DMS79 treated with DMSO at 0.1 percent for 48 hours (cell line): ENCODE data around the gene POLA2.
"Not testable (repeated sequence)": the region's sequence is repeated elsewhere in the genome, so short reads cannot be mapped to it uniquely, and the experiment has no call there.

ENCODE experiments used
- DNase-seq: peaks from one replicate; lab custom pipeline; 2025; lab: John Stamatoyannopoulos, UW

The POLA2 gene

DNA sequence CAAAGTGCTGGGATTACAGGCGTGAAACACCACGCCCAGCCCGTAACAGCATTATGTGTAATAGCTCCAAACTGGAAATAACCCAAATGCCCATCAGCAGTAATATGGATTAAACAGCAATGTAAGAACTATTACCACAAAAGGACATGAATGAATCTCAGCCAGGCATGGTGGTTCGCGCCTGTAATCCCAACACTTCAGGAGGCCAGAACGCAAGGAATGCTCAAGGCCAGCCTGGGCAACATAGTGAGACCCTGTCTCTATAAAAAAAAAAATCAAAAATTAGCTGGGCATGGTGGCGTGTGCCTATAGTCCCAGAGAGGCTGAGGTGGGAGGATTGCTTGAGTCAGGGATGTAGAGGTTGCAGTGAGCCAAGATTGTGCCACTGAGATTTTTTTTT is 68.8 kb downstream of the POLA2 start:
- DNase-seq: no peak

DNA sequence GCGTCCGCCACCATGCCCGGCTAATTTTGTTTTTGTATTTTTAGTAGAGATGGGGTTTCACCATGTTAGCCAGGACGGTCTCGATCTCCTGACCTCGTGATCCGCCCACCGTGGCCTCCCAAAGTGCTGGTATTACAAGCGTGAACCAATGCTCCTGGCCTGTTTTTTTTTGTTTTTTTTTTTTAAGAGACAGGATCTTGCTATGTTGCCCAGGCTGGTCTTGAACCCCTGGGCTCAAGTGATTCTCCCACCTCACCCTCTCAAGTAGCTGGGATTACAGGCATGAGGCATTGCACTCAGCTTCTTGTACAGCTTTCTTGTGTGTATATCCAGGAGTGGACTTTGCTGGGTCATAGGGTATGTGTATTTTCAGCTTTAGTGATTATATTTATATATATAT is 70.8 kb downstream of the POLA2 start:
- DNase-seq: not testable (repeated sequence)

- peak; percentile 63 for DNase-seq
Observed at GRCh38 chr11:65334696-65335295, 73.0 kb downstream of the POLA2 start.

DNA sequence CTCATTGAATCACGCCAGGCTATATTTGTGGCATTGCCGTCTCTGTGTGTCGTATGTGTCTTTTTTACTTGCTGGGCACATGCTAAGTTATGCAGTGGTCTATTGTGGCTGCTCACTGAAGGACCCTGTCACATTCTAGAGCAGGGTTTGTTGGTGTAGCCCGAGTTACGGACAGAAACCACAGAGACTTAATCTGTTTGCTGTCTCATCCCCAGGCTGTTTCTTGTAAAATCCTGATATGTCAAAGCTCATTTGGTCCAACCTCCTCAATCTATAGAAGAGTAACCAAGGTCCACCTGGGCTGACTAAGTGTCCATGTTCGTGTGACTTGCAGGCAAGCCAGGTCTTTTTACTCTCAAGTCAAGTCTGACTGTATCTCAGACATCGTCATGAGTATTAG is 76.9 kb downstream of the POLA2 start:
- no peak for DNase-seq

- DNase-seq: no peak
Observed at GRCh38 chr11:65340226-65340625, 78.5 kb downstream of the POLA2 start.

DNA sequence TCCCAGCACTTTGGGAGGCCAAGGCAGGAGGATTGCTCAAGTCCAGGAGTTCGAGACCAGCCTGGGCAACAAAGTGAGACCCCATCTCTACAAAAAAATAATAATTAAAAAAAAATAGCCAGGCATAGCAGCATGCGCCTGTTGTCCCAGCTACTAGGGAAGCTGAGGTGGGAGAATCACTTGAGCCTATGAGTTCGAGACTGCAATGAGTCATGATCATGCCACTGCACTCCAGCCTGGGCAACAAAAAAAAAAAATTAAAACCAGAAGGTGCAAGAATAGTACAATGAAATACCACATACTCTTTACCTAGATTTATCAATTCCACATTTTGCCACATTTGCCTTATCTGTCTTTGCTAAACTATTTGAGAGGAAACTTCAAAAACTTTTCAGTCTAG is 80.1 kb downstream of the POLA2 start:
- DNase-seq: no peak
